Activated naive CD4-positive, alpha-beta T cell treated with anti-CD3 and anti-CD28 coated beads for 36 hours (primary cell): ENCODE data around the gene ST7L. TPM values are rescaled to one million over a fixed set of nuclear protein-coding genes. Genes with fewer than 3 reads are reported as not detected.

Experiments used
- CTCF ChIA-PET: fragments of 350-600 bp; sonication (Branson Sonifier 250); formaldehyde crosslinking; loops from one replicate; lab custom pipeline; 2021; ENCODE audit warnings: antibody characterized with exemption; lab: Charles Lee
- DNase-seq: peaks from one replicate; pipeline ENCODE4 v3.0.0-alpha.2; 2020
- H3K27ac Mint-ChIP-seq: one replicate; pipeline ENCODE4 v1.8.0; 2021; ENCODE audit warnings: mild to moderate bottlenecking, mixed read lengths
- H3K27me3 Mint-ChIP-seq: one replicate; pipeline ENCODE4 v1.8.0; 2021; ENCODE audit warnings: low read depth, mixed read lengths
- H3K36me3 Mint-ChIP-seq: one replicate; pipeline ENCODE4 v1.8.0; 2021; ENCODE audit warnings: low read depth, mixed read lengths
- H3K4me1 Mint-ChIP-seq: one replicate; pipeline ENCODE4 v1.8.0; 2021; ENCODE audit warnings: low read depth, mixed read lengths
- H3K4me3 Mint-ChIP-seq: one replicate; pipeline ENCODE4 v1.8.0; 2021; ENCODE audit warnings: mild to moderate bottlenecking, moderate library complexity, mixed read lengths
- H3K9me3 Mint-ChIP-seq: one replicate; pipeline ENCODE4 v1.8.0; 2021; ENCODE audit warnings: mixed read lengths
- intact Hi-C: fragments of 100-400 bp; cut with micrococcal nuclease; formaldehyde crosslinking; loops from one replicate; pipeline ENCODE4 v1.15.1; 2023
- total RNA-seq, 2 experiments: library from RNA; stranded (reverse); gene quantifications; one replicate each; pipeline ENCODE4 v1.2.3, GENCODE V29; 2021

ST7L gene
- total RNA-seq, 2 experiments from 2014 or later: 12.1 to 16.4 TPM

DNA sequence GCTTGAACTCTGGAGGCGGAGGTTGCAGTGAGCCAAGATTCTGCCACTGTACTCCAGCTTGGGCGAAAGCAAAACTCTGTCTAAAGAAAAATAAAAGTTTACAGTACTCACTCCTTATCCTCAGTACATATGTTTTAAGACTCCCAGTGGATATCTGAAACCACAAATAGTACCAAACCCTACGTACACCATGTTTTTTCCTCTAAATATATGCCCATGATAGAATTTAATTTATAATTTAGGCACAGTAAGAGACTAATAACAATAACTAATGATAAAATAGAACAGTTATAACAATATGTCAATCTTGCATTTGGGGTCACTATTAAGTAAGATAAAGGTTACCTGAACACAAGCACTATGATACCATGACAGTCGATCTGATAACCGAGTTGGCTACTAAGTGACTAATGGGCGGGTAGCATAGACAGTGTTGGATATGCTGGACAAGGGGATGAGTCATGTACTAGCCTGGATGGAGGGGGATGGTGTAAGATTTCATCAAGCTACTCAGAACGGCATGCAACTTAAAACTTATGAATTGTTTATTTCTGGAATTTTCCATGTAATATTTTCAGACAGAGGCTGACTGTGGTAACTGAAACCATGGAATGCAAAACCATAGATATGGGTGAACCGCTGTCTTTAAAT lies 43.7 kb downstream of the ST7L start:
- no peak for DNase-seq
- Mint-ChIP-seq H3K27ac (no peak overlapping the region), H3K36me3 (peaks cover 24% of the 10 kb centered on the region), H3K4me1 (no peaks in the 10 kb centered on the region), H3K9me3 (no peaks in the 10 kb centered on the region), H3K27me3 (no peaks in the 10 kb centered on the region), H3K4me3 (no peak overlapping the region)
- intact Hi-C loops: no loop called here
- CTCF ChIA-PET: no interaction called here

DNA sequence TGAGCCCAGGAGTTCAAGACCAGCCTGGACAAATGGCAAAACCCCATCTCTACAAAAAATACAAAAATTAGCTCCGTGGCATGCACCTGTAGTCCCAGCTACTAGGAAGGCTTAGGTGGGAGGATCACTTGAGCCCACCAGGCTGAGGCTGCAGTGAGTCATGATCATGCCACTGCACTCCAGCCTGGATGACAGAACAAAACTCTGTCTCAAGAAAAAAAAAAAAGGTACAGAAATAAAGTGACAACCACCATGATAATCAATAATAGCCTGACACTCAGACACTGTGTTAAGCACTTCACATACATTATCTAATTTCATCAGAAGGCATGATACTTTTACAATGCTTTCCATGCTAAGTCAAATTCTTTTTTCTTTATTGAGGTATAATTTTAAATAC lies 53.1 kb downstream of the ST7L start:
- CTCF ChIA-PET: interaction anchor here (0.7 kb wide), 1 partner anchor 143 kb away, joined by 3 read pairs; no protein-coding TSS in a partner anchor
- Mint-ChIP-seq H3K4me3 (no peak overlapping the region), H3K9me3 (no peaks in the 10 kb centered on the region), H3K4me1 (no peaks in the 10 kb centered on the region), H3K27me3 (no peaks in the 10 kb centered on the region), H3K36me3 (peaks cover 3% of the 10 kb centered on the region), H3K27ac (no peak overlapping the region)
- intact Hi-C loops: no loop called here
- DNase-seq: no peak

DNA sequence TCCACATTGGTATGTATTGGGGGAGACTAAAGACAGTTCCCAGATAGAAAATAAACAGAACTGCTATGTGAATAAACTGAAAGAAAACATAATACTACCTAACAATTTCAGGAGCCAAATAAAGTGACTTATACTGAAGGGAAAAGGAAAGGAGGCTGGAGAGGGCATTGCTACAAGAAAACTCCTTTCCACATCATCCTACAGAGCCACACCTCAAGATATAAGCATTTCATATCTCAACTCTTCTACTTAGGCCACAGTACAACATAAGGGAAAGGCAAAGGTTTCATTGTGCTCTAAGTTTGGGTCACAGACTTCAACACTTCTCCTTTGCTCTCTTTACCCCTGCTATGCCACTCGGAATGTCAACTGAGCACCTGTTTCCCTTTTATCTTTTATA lies 54.9 kb downstream of the ST7L start:
- CTCF ChIA-PET: no interaction called here
- Mint-ChIP-seq H3K4me1 (no peaks in the 10 kb centered on the region), H3K9me3 (no peaks in the 10 kb centered on the region), H3K36me3 (peaks cover 2% of the 10 kb centered on the region), H3K27me3 (no peaks in the 10 kb centered on the region), H3K27ac (no peak overlapping the region), H3K4me3 (no peak overlapping the region)
- intact Hi-C loops: no loop called here
- no peak for DNase-seq

DNA sequence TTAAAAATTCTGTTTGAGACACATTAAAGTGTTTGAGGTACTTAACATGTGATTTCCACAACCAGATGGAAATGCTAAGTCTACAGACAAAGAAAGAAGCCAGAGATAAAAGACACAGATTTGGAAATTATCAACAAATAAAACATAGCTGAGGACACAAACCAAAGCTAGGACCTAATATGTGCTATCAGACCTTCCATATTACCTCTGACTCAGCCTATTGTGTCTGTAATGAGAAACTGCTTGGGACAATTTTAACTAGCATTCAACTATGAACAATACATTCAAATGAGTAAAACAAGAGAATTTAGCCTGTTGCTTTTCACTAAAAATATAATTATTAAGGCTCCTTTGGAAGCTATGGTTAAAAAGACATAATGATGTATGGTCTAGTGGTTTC lies 55.6 kb downstream of the ST7L start:
- CTCF ChIA-PET: no interaction called here
- intact Hi-C loops: no loop called here
- no peaks in the 10 kb centered on the region for H3K27me3 Mint-ChIP-seq
- H3K36me3 Mint-ChIP-seq: peaks cover 2% of the 10 kb centered on the region
- no peaks in the 10 kb centered on the region for H3K4me1 Mint-ChIP-seq
- H3K4me3 Mint-ChIP-seq: no peak overlapping the region
- no peaks in the 10 kb centered on the region for H3K9me3 Mint-ChIP-seq
- no peak for DNase-seq
- no peak overlapping the region for H3K27ac Mint-ChIP-seq

DNA sequence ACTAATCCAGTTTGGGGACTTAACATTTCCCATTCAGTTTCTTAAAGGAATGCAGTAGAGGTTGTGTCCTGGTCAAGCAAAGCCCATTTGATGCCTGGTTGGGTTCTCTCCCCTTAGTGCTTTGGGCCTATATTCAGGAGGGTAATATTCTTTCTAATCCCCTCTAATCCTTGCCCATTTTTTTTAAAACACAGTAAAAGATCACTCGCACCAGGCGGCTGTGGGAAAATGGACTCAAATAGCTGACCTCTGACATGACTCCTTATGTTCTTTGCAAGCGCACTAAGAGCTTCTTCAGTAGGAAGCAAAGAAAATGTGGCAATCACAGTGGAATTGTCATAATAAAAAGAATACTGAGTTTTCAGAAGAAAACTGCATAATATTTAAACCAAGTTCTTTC lies 60.3 kb downstream of the ST7L start:
- Mint-ChIP-seq H3K4me1 (no peaks in the 10 kb centered on the region), H3K9me3 (no peaks in the 10 kb centered on the region), H3K27me3 (no peaks in the 10 kb centered on the region), H3K27ac (no peak overlapping the region), H3K4me3 (no peak overlapping the region), H3K36me3 (no peaks in the 10 kb centered on the region)
- intact Hi-C loops: no loop called here
- CTCF ChIA-PET: no interaction called here
- DNase-seq: no peak

DNA sequence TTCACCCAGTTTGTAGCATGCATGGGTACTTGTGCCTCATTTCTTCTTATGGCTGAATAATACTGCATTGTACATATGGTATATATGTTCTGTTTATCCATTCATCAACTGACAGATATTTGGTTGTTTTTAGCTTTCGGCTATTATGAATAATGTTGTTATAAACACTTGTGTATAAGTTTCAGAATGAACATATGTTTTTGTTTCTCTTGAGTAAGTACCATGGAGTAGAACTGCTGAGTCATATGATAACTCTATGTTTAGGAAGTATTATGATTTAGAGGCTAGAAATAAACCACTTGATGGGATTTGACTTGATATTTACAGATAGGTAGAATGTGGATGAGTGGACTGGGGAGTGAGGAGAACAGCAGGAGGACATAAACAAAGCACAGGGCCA lies 61.6 kb downstream of the ST7L start:
- H3K36me3 Mint-ChIP-seq: no peaks in the 10 kb centered on the region
- H3K4me3 Mint-ChIP-seq: no peak overlapping the region
- H3K4me1 Mint-ChIP-seq: no peaks in the 10 kb centered on the region
- no peak overlapping the region for H3K27ac Mint-ChIP-seq
- CTCF ChIA-PET: no interaction called here
- intact Hi-C loops: no loop called here
- DNase-seq: no peak
- no peaks in the 10 kb centered on the region for H3K9me3 Mint-ChIP-seq
- H3K27me3 Mint-ChIP-seq: no peaks in the 10 kb centered on the region

DNA sequence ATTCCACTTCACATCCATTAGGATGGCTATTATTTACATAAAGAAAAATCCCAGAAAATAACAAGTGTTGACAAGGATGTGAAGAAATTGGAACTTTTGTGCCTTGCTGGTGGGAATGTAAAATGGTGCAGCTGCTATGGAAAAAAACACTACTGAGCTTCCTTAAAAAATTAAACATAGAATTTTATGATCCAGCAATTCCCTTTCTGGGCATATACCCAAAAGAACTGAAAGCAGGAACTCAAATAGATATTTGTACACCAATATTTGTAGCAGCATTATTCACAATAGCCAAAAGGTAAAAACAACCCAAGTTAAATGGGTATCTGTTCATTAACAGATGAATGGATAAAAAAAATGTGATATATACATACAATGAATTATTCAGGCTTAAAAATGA lies 64.5 kb downstream of the ST7L start:
- H3K4me3 Mint-ChIP-seq: no peak overlapping the region
- CTCF ChIA-PET: no interaction called here
- H3K9me3 Mint-ChIP-seq: no peaks in the 10 kb centered on the region
- no peak overlapping the region for H3K27ac Mint-ChIP-seq
- no peaks in the 10 kb centered on the region for H3K27me3 Mint-ChIP-seq
- intact Hi-C loops: no loop called here
- DNase-seq: no peak
- H3K36me3 Mint-ChIP-seq: peaks cover 2% of the 10 kb centered on the region
- no peaks in the 10 kb centered on the region for H3K4me1 Mint-ChIP-seq

DNA sequence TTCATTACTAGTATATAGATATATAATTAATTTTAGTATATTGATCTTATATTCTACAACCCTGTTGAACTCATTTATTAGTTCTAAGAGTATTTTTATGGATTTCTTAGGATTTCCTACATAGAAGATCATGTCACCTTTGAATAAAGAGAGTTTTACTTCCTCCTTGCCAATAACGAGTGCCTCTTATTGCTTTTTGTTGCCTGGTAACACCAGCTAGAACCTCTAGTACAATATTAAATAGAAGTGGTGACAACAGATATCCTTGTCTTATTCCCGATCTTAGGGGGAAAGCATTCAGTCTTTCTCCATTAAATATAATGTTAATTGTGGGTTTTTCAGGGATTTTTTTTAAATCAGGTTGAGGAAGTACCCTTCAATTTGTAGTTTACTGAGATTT lies 69.4 kb downstream of the ST7L start:
- Mint-ChIP-seq H3K4me3 (no peak overlapping the region), H3K27ac (no peak overlapping the region), H3K9me3 (no peaks in the 10 kb centered on the region), H3K4me1 (no peaks in the 10 kb centered on the region), H3K36me3 (peaks cover 4% of the 10 kb centered on the region), H3K27me3 (no peaks in the 10 kb centered on the region)
- DNase-seq: no peak
- intact Hi-C loops: no loop called here
- CTCF ChIA-PET: no interaction called here

DNA sequence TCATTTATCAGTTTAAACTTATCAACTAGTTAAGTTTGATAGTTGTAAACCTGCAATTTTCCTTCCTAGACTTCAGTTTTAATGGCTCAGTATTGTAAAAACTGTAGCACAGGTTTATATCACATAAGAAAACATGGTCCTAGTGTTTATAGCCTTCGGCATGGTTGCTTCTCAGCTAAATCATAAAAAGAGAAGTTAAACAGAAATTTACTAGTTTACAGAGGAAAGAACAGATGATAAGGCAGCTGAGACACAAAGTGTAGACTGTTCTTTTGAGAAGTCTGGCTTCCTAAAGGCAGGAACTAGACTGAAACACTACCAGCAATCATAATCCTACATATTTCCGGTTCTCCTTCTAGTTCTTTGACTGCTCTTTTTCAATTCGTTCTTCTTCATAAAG lies 70.4 kb downstream of the ST7L start:
- intact Hi-C loops: no loop called here
- Mint-ChIP-seq H3K4me1 (peaks cover 2% of the 10 kb centered on the region), H3K9me3 (no peaks in the 10 kb centered on the region), H3K36me3 (peaks cover 4% of the 10 kb centered on the region), H3K27me3 (no peaks in the 10 kb centered on the region), H3K4me3 (no peak overlapping the region), H3K27ac (no peak overlapping the region)
- CTCF ChIA-PET: no interaction called here
- DNase-seq: no peak

DNA sequence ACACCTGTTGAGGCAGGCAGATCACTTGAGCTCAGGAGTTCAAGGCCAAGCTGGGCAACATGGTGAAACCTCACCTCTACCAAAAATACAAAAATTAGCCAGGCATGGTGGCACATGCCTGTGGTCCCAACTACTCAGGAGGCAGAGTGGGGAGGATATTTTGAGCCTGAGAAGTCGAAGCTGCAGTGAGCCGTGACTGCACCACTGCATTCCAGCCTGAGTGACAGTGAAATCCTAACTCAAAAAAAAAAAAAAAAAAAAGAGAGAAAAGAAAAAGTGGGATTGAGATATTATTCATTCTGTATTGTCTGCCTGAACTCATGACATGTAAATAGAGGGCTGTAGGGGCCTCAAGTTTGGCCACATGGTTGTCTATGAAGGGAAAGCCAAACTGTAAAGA lies 72.9 kb downstream of the ST7L start:
- H3K27ac Mint-ChIP-seq: no peak overlapping the region
- DNase-seq: no peak
- no peak overlapping the region for H3K4me3 Mint-ChIP-seq
- H3K27me3 Mint-ChIP-seq: no peaks in the 10 kb centered on the region
- no peaks in the 10 kb centered on the region for H3K9me3 Mint-ChIP-seq
- peaks cover 2% of the 10 kb centered on the region for H3K4me1 Mint-ChIP-seq
- intact Hi-C loops: no loop called here
- CTCF ChIA-PET: no interaction called here
- peaks cover 6% of the 10 kb centered on the region for H3K36me3 Mint-ChIP-seq

DNA sequence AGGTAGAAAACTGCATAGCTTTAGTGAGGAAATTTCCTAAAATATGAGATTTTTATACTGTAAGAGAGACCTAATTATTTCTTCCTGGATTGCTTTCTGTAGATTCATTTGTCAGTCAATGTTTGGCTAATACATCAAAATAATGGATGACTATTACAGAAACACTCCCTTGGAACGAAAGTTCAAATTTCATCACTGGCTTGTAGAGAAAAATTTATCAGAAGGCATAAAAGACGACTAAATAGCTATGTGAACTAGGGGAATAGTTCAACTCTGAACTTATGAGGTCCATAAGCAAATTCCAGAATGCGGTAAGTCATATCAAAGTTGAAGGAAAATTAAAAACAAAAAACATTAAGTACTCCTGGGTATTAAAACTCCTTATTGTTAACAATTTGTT lies 74.2 kb downstream of the ST7L start:
- peaks cover 2% of the 10 kb centered on the region for H3K4me1 Mint-ChIP-seq
- no peak for DNase-seq
- H3K9me3 Mint-ChIP-seq: no peaks in the 10 kb centered on the region
- CTCF ChIA-PET: interaction anchor here (0.9 to 1.2 kb wide), 2 partner anchors 12 to 60 kb away, joined by 3 read pairs; no protein-coding TSS in a partner anchor
- no peak overlapping the region for H3K27ac Mint-ChIP-seq
- no peaks in the 10 kb centered on the region for H3K27me3 Mint-ChIP-seq
- H3K36me3 Mint-ChIP-seq: peaks cover 8% of the 10 kb centered on the region
- intact Hi-C loops: no loop called here
- H3K4me3 Mint-ChIP-seq: no peak overlapping the region

DNA sequence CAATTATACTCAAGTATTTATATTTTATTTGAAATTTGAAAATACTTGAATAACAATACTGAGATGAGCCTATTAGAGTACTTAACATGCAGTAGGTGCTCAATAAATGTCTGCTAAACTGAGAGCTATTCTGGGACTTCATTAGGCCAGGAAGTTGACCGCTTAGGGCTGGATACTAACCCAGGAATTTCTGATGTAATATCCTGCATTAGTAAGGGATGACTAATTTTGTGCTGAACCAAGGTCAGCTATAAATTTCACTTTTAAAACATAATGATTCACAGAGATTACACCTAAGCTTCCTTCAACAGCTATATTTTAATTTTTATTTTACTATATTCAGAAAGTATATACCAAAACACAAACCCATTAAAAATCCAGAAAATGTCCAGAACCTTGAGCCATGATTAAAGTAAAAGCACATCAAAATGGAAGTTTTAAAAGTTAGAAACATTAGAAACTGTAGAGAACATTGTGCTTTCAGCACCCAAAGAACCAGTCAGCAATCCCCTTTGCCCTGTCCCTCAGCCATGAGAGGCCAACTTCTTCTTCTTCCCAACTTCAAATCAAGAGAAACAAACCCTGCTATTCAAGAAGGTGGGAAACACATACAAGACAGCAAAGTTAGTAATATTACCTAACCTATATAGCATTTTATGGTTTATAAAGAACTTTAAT lies 74.8 kb downstream of the ST7L start:
- intact Hi-C loops: no loop called here
- H3K27ac Mint-ChIP-seq: no peak overlapping the region
- H3K36me3 Mint-ChIP-seq: peaks cover 8% of the 10 kb centered on the region
- CTCF ChIA-PET: interaction anchor here (0.9 to 1.2 kb wide), 3 partner anchors 12 to 61 kb away, joined by 3 read pairs; no protein-coding TSS in a partner anchor
- no peak for DNase-seq
- H3K4me3 Mint-ChIP-seq: no peak overlapping the region
- no peaks in the 10 kb centered on the region for H3K9me3 Mint-ChIP-seq
- peaks cover 2% of the 10 kb centered on the region for H3K4me1 Mint-ChIP-seq
- H3K27me3 Mint-ChIP-seq: no peaks in the 10 kb centered on the region
